H9 (cell line): ENCODE measurements around the gene SMAD6. TPM values are rescaled to one million over a fixed set of nuclear protein-coding genes. Genes with fewer than 3 reads are reported as not detected.

Source experiments
- DNase-seq: peaks from one replicate; pipeline ENCODE4 v3.0.0-alpha.2; 2017
- H2AFZ ChIP-seq: one replicate; pipeline ENCODE4 v1.6.1; 2013; ENCODE audit warnings: mild to moderate bottlenecking, low read length, control low read depth, moderate library complexity
- H2AK5ac ChIP-seq: 2 replicates; pipeline ENCODE4 v1.6.1; 2013; ENCODE audit warnings: low read length, control low read depth, mixed read lengths; ENCODE audit not compliant: insufficient read length
- H2BK120ac ChIP-seq: one replicate; pipeline ENCODE4 v1.6.1; 2013; ENCODE audit warnings: low read depth, mild to moderate bottlenecking, low read length, control low read depth, inconsistent platforms; ENCODE audit not compliant: poor library complexity, severe bottlenecking
- H2BK12ac ChIP-seq: 2 replicates; pipeline ENCODE4 v1.6.1; 2013; ENCODE audit warnings: low read length, control low read depth, mixed read lengths, low read depth; ENCODE audit not compliant: insufficient read length
- H2BK15ac ChIP-seq: 2 replicates; pipeline ENCODE4 v1.6.1; 2013; ENCODE audit warnings: low read depth, low read length, control low read depth
- H2BK20ac ChIP-seq: one replicate; pipeline ENCODE4 v1.6.1; 2013; ENCODE audit warnings: low read depth, mild to moderate bottlenecking, low read length, control low read depth, inconsistent platforms; ENCODE audit not compliant: poor library complexity, severe bottlenecking
- H2BK5ac ChIP-seq: 2 replicates; pipeline ENCODE4 v1.6.1; 2013; ENCODE audit warnings: low read length, control low read depth, mixed read lengths; ENCODE audit not compliant: insufficient read length
- H3K14ac ChIP-seq: 2 replicates; pipeline ENCODE4 v1.6.1; 2013; ENCODE audit warnings: low read length, control low read depth; ENCODE audit not compliant: insufficient read depth
- H3K18ac ChIP-seq: 2 replicates; pipeline ENCODE4 v1.6.1; 2013; ENCODE audit warnings: low read depth, mild to moderate bottlenecking, mixed read lengths, low read length, control low read depth; ENCODE audit not compliant: insufficient read length
- H3K23ac ChIP-seq: 2 replicates; pipeline ENCODE4 v1.6.1; 2013; ENCODE audit warnings: low read length, control low read depth, mixed read lengths, low read depth; ENCODE audit not compliant: insufficient read length
- H3K23me2 ChIP-seq: 2 replicates; pipeline ENCODE4 v1.6.1; 2013; ENCODE audit warnings: low read depth, mild to moderate bottlenecking, mixed read lengths, low read length, control low read depth; ENCODE audit not compliant: insufficient read length, poor library complexity, severe bottlenecking
- H3K27ac ChIP-seq: 2 replicates; pipeline ENCODE4 v1.5.1; 2013; ENCODE audit warnings: low read length, control low read depth, mixed read lengths, low read depth; ENCODE audit not compliant: insufficient read length
- H3K27me3 ChIP-seq: 2 replicates; pipeline ENCODE4 v1.6.1; 2013; ENCODE audit warnings: low read length, control low read depth, inconsistent platforms; ENCODE audit not compliant: insufficient read depth
- H3K4ac ChIP-seq: 2 replicates; pipeline ENCODE4 v1.6.1; 2013; ENCODE audit warnings: low read depth, mild to moderate bottlenecking, control low read depth, inconsistent platforms, low read length, moderate library complexity
- H3K4me1 ChIP-seq: 2 replicates; pipeline ENCODE4 v1.6.1; 2013; ENCODE audit warnings: low read length, control low read depth, inconsistent platforms; ENCODE audit not compliant: insufficient read depth
- H3K4me2 ChIP-seq: 2 replicates; pipeline ENCODE4 v1.6.1; 2013; ENCODE audit warnings: low read length, control low read depth, mixed read lengths; ENCODE audit not compliant: insufficient read length, insufficient read depth
- H3K56ac ChIP-seq: 2 replicates; pipeline ENCODE4 v1.6.1; 2013; ENCODE audit warnings: low read depth, mild to moderate bottlenecking, mixed read lengths, low read length, control low read depth; ENCODE audit not compliant: insufficient read length
- H3K79me1 ChIP-seq: 2 replicates; pipeline ENCODE4 v1.6.1; 2013; ENCODE audit warnings: low read depth, mild to moderate bottlenecking, moderate library complexity, low read length, control low read depth, inconsistent platforms; ENCODE audit not compliant: insufficient read depth, poor library complexity, severe bottlenecking
- H3K79me2 ChIP-seq: 2 replicates; pipeline ENCODE4 v1.6.1; 2013; ENCODE audit warnings: low read length, control low read depth, inconsistent platforms; ENCODE audit not compliant: insufficient read depth
- H3K9ac ChIP-seq: 2 replicates; pipeline ENCODE4 v1.6.1; 2013; ENCODE audit warnings: low read length, control low read depth, mixed read lengths; ENCODE audit not compliant: insufficient read length; ENCODE audit errors: extremely low read depth
- H3K9me3 ChIP-seq: one replicate; pipeline ENCODE4 v1.6.1; 2013; ENCODE audit warnings: low read depth, low read length, inconsistent platforms; ENCODE audit not compliant: control insufficient read depth
- H3T11ph ChIP-seq: one replicate; pipeline ENCODE4 v1.6.1; 2013; ENCODE audit warnings: mild to moderate bottlenecking, low read length, control low read depth, inconsistent platforms
- H4K20me1 ChIP-seq: one replicate; pipeline ENCODE4 v1.6.1; 2013; ENCODE audit not compliant: control insufficient read depth, insufficient read length, insufficient read depth
- H4K5ac ChIP-seq: 2 replicates; pipeline ENCODE4 v1.6.1; 2013; ENCODE audit warnings: low read depth, mild to moderate bottlenecking, mixed read lengths, low read length, control low read depth; ENCODE audit not compliant: insufficient read length
- H4K8ac ChIP-seq: replicated peaks from 2 replicates; pipeline ENCODE4 v1.6.1; 2013; ENCODE audit warnings: low read length, control low read depth, mixed read lengths, low read depth; ENCODE audit not compliant: insufficient read length
- H4K91ac ChIP-seq: 2 replicates; pipeline ENCODE4 v1.6.1; 2013; ENCODE audit warnings: low read depth, mild to moderate bottlenecking, moderate library complexity, mixed read lengths, low read length, control low read depth; ENCODE audit not compliant: insufficient read length
- H3K27ac Mint-ChIP-seq, 3 experiments: 2 replicates in 2 of 3; 3 replicates in 1 of 3; pipeline ENCODE4 v1.8.0; 2020 to 2021; ENCODE audit warnings: mixed read lengths in 3 of 3, mild to moderate bottlenecking in 1 of 3, moderate library complexity in 1 of 3
- H3K27me3 Mint-ChIP-seq: 2 replicates; pipeline ENCODE4 v1.8.0; 2021; ENCODE audit warnings: low read depth, mild to moderate bottlenecking, moderate library complexity, mixed read lengths
- H3K36me3 Mint-ChIP-seq, 3 experiments: 2 replicates in 2 of 3; 3 replicates in 1 of 3; pipeline ENCODE4 v1.8.0; 2020 to 2021; ENCODE audit warnings: low read depth in 3 of 3, mixed read lengths in 3 of 3; ENCODE audit not compliant: insufficient read depth in 1 of 3
- H3K4me1 Mint-ChIP-seq, 2 experiments: 2 replicates each; pipeline ENCODE4 v1.8.0; 2020; ENCODE audit warnings: mixed read lengths in 2 of 2
- H3K4me3 Mint-ChIP-seq, 2 experiments: 2 replicates in 1 of 2; 3 replicates in 1 of 2; pipeline ENCODE4 v1.8.0; 2020 to 2021; ENCODE audit warnings: mild to moderate bottlenecking in 2 of 2, mixed read lengths in 2 of 2, moderate library complexity in 1 of 2
- H3K9me3 Mint-ChIP-seq, 2 experiments: 2 replicates in 1 of 2; 3 replicates in 1 of 2; pipeline ENCODE4 v1.8.0; 2020; ENCODE audit warnings: mild to moderate bottlenecking in 2 of 2, mixed read lengths in 2 of 2, moderate library complexity in 1 of 2
- CTCF ChIP-seq: fragments of 200-600 bp; sonication (generic); conservative IDR thresholded peaks from 3 replicates; pipeline ENCODE4 v1.8.0; 2021; ENCODE audit warnings: antibody characterized with exemption, mild to moderate bottlenecking
- WGBS: extraction: QIAGEN DNeasy Blood & Tissue Kit; methylation state at CpG from one replicate; pipeline ENCODE4 v1.1.7; 2013; ENCODE audit warnings: missing lambda C conversion rate, low lambda C conversion rate, mixed read lengths; ENCODE audit not compliant: insufficient read length; ENCODE audit errors: extremely low coverage; 5-methylcytosine and 5-hydroxymethylcytosine counted together
- total RNA-seq: library from RNA; stranded (reverse); gene quantifications from 2 replicates; pipeline ENCODE4 v1.2.1, GENCODE V29; 2021

SMAD6 gene
- total RNA-seq, 1 experiment from 2014 or later = 6.0 TPM

GRCh38 chr15:66658855-66659254, 43.2 kb upstream of the SMAD6 start:
- H2AK5ac ChIP-seq = no peak overlapping the region
- no peak overlapping the region for H3K56ac ChIP-seq
- no peaks in the 10 kb centered on the region for H4K20me1 ChIP-seq
- no peak overlapping the region for H3K27ac Mint-ChIP-seq
- H2BK120ac ChIP-seq = no peak overlapping the region
- no peak overlapping the region for H3K4ac ChIP-seq
- no peak for DNase-seq
- no peak overlapping the region for H4K8ac ChIP-seq
- H2BK15ac ChIP-seq = no peak overlapping the region
- H3K4me2 ChIP-seq = no peak overlapping the region
- H3K79me2 ChIP-seq = 0 out of 2 replicates have a peak, but pooled peaks cover 2% of the 10 kb centered on the region
- H2BK5ac ChIP-seq = no peak overlapping the region
- no peak overlapping the region for H2BK20ac ChIP-seq
- H2BK12ac ChIP-seq = no peak overlapping the region
- H3K27ac ChIP-seq = no peak overlapping the region
- no peak overlapping the region for H3T11ph ChIP-seq
- H3K23me2 ChIP-seq = peaks cover 6% of the 10 kb centered on the region
- H3K36me3 Mint-ChIP-seq = no peaks in the 10 kb centered on the region
- no peak overlapping the region for H4K5ac ChIP-seq
- H3K14ac ChIP-seq = no peak overlapping the region
- H3K27me3 Mint-ChIP-seq = no peaks in the 10 kb centered on the region
- H3K9me3 ChIP-seq = no peaks in the 10 kb centered on the region
- H3K27me3 ChIP-seq = no peaks in the 10 kb centered on the region
- no peak overlapping the region for H3K18ac ChIP-seq
- H4K91ac ChIP-seq = no peak overlapping the region
- TF ChIP-seq CTCF = no peak
- H2AFZ ChIP-seq = no peak overlapping the region
- no peak overlapping the region for H3K23ac ChIP-seq
- H3K4me1 ChIP-seq = peaks cover 17% of the 10 kb centered on the region
- no CpG with 5 or more reads among the region's 2 CpGs for WGBS
- no peaks in the 10 kb centered on the region for H3K79me1 ChIP-seq
- no peak overlapping the region for H3K9ac ChIP-seq
- peaks cover 30 to 48% of the 10 kb centered on the region in 2 experiments for H3K4me1 Mint-ChIP-seq
- H3K4me3 Mint-ChIP-seq = no peak overlapping the region
- H3K9me3 Mint-ChIP-seq = no peaks in the 10 kb centered on the region; a peak in 1 of 5 replicates
